GM19023 (cell line): ENCODE results near the gene HENMT1.

ENCODE experiments used
- ATAC-seq: cut with Tn5 transposase; IDR thresholded peaks from one replicate; pipeline ENCODE4 v1.9.1; 2021; ENCODE audit warnings: mild to moderate bottlenecking, moderate library complexity; ENCODE audit not compliant: unreplicated experiment

Gene HENMT1

GRCh38 chr1:108634521-108634920 is 26.4 kb downstream of the HENMT1 start:
- ATAC-seq = no peak

GRCh38 chr1:108628665-108629064 is 32.2 kb downstream of the HENMT1 start:
- no peak for ATAC-seq

- no peak for ATAC-seq
Measured at GRCh38 chr1:108627951-108628350, 32.9 kb downstream of the HENMT1 start.

DNA sequence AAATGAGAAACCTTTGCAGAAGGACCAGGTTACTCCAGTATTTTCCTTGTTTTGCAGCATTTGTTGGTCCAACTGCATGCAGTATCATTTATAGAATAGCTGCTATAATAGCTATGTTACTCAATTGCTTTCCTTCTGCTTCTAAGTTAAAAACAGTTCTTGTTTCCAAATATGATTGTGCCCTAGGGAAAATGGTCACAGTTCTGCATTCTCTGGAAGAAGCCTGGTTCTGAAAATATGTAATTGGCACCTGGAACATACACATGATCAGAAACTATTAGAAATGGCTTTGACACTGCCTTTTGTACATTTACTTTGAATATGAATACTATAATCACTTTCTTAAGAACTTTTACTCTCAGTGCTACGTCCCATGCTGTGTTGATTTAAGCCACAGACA is 33.6 kb downstream of the HENMT1 start:
- no peak for ATAC-seq

DNA sequence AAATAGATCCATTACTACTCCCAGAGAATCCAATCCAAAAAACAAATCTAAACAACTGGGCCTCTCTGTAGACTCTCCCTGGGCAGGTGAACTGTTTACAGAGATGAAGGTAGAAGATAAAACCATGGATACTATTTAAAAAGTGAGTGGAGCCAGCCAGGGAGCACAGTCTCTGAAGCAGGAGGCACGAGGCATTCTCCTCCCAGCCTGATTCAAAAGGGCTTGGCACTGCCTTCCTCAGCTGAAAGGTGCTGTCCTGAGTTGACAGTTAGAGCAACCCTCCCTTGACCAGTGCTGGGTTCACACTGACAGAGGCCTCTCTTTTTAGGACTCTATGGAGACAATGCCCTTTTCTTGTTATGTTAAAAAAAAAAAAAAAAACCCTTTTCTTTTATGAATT is 36.8 kb downstream of the HENMT1 start:
- ATAC-seq = no peak

DNA sequence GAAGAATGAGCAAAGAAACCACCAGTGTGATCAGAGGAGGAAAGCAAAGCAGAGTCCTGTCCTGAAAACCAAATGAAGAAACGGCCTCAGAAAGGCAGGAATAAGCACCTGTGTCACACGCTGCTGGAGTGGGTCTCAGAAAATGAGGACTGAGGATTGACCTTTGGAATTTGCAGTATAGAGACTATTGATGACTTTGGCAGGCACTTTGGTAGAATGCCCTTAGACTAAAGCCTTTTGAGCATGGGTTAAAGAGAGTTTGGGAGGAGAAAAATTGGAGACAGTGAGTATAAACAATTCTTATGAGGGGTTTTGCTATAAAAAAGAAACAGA is 43.2 kb downstream of the HENMT1 start:
- no peak for ATAC-seq

GRCh38 chr1:108617008-108617723 is 43.7 kb downstream of the HENMT1 start:
- ATAC-seq = no peak

DNA sequence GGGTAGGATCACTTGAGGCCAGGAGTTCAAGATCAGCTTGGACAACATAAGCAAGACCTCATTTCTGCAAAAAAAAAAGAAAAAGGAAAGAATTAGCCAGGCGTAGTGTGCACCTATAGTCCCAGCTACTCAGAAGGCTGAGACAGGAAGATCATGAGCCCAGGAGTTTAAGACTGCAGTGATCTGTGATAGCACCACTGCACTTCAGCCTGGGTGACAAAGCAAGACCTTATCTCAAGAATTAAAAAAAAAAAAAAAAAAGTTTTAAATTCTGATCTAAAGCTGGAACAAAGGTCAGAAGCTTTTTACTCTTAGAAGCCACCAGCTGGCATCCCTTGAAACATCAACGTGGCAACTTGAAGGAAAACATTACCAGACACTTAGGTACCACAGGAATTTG is 45.3 kb downstream of the HENMT1 start:
- ATAC-seq = no peak

DNA sequence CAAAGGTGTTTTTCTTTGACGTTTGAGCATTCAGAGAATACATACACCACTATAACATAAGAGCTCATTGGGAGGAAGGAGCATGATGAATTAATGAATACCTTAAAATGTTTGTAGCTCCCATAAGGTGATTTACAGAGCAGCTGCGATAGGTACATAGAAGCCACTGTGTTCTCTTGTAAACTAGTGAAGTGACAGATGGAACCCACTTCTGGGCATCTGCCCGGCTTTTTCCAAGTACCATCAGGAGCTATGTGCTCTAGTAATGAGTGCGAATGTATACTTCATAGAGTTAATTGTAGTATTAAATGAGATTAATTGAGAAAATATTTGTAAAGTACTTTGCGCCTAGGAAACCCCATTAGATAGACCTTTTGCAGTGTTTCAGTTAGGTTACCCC is 48.4 kb downstream of the HENMT1 start:
- ATAC-seq = no peak

- ATAC-seq = no peak
Measured at GRCh38 chr1:108611984-108612383, 48.9 kb downstream of the HENMT1 start.

DNA sequence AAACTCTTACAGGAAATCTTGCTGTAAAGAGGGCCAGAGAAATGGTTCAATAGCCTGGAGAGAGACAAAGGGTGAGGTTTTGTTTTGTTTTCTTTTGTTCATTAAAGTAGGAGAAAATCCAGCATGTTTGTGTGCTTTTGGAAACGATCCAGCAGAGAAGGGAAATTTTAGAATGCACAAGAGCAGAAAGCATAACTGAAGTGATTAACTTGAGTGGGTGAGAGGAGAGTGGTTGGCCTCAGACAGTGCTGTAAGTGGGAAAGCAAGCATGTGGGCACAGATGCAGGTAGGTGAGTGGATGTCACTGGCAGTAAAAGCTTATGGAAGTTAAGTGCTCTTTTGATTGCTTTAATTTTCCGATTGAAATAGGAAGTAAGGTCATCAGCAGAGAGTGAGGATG is 50.8 kb downstream of the HENMT1 start:
- no peak for ATAC-seq

GRCh38 chr1:108609483-108610049 is 51.3 kb downstream of the HENMT1 start:
- no peak for ATAC-seq

- no peak for ATAC-seq
Measured at GRCh38 chr1:108606478-108606877, 54.4 kb downstream of the HENMT1 start.

GRCh38 chr1:108605633-108606032 is 55.3 kb downstream of the HENMT1 start:
- ATAC-seq = no peak

- ATAC-seq = no peak
Measured at GRCh38 chr1:108601708-108602410, 59.0 kb downstream of the HENMT1 start.

DNA sequence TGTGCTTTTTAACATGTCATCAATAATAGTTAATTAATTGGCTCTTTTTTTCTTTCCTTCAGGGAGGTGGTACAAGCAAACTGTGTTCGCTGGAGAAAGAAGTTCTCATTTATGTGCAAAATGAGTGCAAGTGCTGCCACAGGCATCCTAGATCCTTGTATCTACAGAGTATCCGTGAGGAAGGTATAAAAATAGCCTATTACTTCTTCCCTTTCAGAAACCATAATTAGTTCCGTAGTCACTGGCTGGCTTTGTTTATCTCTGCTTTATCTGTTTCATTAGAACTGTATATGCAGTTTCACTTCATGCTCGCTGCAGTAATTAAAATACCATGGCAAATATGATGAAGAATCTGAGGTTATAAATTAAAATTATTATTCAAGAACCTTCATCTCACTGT is 60.4 kb downstream of the HENMT1 start:
- no peak for ATAC-seq

- no peak for ATAC-seq
Measured at GRCh38 chr1:108598340-108598739, 62.6 kb downstream of the HENMT1 start.
